Glomerular endothelial cell (primary cell): Measurements from ENCODE around the gene MYO5A. TPM values are rescaled to one million over a fixed set of nuclear protein-coding genes. Genes with fewer than 3 reads are reported as not detected.
"Not testable (repeated sequence)": the region's sequence is repeated elsewhere in the genome, so short reads cannot be mapped to it uniquely, and the experiment has no call there.

ENCODE experiments used
- DNase-seq: peaks from one replicate; pipeline ENCODE4 v3.0.0-alpha.2; 2011; ENCODE audit warnings: low read depth, low spot score; ENCODE audit errors: extremely low read depth
- total RNA-seq: library from RNA; depleted of rRNA; stranded (reverse); fragments of >200 nt; gene quantifications from 2 replicates; pipeline ENCODE4 v1.2.3, GENCODE V29; 2015

MYO5A gene
- total RNA-seq, 1 donor from 2014 or later: 70.9 TPM

DNA sequence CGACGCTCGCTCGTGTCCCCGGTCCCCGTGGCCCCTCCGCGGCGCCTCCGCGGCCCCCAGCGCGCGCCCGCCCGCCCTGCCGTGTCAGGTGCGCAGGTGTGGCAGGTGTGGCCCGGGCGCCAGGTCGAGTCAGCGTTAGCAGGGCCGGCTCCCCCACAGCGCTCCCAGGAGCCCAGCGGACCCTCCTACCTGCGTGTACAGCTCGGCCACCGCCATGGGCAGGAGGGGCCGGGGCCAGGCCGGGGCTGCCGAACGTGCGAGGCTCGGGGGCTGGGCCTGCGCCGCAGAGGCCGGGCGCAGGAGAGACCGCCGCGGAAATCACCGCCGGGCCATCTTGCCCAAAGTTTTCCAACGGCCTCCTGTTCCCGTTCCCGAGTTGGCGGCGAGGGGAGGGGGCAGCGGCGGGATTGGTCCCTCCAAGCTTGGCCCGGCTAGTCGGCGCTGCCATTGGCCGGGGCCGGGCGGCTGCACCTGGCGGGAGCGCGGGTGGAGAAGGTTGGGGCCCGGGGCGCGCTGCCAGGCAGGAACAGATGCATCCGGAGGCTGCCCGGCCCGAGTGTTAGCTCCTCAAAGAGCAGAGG is 233.2 kb downstream of the MYO5A start, which contains the start of gene MYO5C:
MYO5C (minus strand) TSS at position 384 of the 581 bp plus-strand sequence; CDS start at position 216, 168 bp downstream.
- DNase-seq: no peak

DNA sequence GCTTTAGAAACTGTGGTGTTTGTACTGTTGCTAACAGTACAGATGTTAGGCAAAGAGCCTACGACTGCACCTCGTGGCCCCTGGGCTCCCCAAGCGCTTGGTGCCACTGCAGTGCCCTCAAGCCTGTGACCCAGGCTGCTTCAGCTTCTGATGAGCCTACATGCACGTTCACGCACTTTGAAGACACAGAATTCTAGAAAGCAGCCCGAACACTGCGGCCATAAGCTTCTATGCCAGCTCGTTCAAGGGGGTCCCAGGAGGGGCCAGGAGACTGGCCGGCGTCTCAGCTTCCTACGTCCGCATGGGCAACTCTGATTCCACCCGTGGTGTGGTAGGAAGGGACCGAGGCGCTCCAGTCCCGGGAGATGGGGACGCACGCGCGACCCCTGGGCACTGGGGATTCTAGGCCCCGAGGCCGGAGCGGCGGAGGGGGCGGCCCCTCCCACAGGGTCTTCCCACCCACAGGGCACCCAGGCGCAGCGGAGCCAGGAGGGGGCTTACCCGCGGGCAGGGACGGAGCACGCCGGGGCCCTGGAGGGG is 233.7 kb downstream of the MYO5A start:
- DNase-seq: no peak

DNA sequence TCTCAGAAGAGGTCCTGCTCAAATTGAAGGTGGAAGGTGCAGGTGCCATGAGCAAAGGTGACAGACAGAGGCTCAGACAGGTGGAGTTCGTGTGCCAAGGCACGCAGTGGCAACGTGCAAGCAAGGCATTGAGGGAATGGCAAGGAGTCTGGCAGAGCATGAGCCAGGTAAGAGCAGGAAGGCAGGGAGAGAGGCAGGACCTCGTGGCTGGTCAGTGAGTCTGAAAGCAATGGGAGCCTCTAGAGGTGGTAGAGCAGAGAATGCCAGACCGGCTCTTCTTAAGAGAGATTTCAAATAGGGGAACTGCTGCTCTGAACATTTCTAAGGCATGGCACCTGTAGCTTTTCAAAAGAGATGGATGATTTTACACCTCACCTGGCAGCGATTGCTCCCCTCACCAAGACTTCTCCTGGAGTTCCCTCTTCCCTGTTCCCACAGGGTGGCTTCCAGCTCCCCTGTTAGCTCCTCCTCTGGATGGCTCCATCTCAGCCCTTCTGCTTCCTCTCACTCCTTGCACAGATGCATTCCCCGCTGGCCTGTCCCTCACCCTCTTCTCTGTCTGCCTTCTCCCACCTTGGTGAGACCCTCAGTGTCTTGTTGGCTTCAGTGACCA is 235.8 kb downstream of the MYO5A start:
- no peak for DNase-seq

DNA sequence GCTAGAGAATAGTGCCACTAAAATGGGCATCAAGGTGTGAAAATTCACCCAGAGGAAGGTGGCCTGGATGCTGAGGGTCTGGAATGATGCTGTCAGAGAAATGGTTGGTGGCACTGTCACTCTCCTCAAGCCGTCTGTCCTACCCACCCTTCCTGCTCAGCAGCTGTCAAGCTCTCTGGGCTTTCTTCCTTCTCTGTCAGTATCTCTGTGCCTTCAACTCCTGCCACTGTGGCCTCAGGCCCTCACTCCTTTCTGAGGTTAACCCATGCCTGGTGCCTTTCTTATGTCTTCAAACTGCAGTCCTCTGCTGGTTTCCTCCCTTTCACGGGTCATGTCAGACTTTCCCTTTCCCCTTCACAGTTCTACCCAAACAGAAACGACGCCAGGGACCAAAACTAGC is 237.5 kb downstream of the MYO5A start:
- DNase-seq: no peak

DNA sequence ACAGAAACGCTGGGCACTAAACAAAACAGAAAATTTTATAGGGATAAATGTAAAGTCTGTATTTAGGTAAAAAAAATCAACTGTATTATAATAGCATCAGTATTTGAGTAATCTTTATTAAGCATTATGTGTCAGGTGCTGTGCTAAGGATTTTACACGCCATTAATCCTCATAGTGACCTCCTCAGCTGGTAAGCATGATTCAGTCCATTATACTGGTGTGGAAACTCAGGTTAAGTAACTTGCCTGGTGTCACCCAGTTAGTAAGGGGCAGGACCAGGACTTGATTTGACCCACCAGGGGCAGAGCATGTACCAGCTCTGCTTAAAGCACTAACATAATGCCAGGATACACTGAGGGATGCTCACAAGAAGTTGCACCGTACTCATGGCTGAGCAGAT is 237.9 kb downstream of the MYO5A start:
- DNase-seq: no peak

DNA sequence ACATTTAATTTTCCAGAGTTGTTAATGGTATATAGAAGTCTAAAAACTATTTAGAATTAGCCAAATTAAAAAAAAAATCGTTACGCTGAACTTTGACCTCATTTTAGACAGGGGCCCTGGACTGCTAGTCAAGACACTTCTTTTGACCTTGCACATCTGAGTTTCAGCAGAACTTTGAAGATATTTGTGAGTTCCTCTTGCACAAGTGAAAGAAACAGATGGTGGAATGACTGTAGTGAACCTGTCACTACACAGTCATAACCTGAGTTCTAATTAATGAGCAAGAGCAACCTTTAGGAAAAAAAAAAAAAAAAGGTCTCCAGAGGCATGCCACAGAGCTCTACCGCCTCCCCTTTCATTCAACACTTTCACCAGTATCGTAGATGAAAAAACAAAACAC is 238.4 kb downstream of the MYO5A start:
- DNase-seq: no peak

DNA sequence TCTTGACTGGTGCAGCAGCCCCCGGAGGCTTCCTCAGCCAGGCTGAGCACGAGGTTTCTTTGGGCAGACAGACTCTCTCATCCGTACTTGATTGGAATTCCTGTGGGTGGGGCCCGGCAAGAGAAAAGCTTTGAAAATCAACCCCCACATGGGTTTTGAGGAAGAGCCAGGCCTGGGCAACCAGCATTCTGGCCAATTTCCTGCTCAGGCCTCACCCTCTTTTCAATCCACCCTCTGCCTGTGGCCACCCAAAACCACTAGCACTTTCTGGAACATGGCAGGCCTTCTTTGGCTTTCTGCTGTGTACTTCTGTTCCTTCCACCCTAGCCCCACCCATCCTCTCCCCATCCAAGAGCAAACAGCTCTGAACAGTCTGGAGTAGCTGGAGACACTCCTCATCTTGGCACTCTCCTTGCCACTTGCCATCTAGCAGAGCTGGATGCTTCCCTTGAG is 239.0 kb downstream of the MYO5A start:
- no peak for DNase-seq

DNA sequence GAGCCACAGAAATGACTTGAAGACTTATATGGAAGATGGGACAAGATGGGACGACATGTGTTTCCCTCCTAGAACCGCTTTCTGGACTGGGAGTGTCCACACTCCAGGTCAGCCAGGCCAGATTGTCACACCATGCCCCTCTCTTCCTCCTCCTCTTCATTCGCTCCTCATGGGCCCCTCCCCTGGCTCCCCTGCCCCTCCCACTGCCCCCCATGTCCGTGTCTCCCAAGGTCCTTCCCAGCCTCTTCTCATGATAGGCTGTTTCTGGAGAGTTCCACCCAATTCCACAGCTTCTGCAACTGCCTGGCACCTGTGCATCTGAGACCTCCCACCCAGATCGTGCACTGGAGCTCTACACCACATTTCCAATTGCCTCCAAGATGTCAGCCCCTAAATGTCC is 239.7 kb downstream of the MYO5A start:
- DNase-seq: no peak

DNA sequence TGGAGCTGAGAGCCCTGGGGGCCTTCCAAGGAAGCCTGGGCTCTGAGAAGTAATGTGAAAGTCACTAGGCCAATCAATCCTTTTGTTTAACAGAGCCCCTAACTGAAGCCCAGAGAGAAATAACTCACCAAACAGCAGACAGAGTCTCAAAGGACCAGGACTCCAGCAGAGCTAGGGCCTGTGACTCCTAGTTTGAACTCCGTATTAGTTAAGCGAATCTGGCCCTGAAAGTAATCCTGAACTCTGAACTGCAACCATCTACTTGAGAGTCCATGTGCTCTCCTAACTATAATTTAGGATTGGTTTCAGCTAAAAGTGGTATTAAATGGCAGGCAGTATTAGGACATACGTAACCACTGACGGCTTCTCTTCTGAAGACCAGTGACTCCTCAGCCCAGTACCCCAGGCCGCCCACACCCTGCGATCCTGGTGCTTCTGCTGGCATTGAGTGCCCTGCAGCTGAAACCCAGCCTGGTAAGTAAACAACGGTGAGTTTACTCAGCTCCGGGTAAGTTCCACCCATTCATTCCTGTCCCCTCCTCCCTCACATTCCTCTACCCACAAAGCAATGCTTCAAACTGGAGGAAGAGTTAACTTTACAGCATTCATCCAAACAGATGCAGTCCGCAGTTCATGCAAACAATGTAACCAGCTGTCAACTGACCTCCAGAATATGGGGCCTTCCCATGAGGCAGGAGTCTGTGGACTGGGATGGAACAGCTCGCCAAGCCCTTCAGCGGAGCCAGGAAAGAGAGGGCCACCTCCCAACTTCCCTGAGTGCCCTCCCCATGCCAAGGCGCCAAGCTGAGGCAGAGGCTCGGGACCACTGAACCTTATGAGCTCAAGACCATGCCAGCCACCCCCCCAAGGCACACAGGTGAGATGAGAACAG is 240.4 kb downstream of the MYO5A start:
- DNase-seq: no peak

DNA sequence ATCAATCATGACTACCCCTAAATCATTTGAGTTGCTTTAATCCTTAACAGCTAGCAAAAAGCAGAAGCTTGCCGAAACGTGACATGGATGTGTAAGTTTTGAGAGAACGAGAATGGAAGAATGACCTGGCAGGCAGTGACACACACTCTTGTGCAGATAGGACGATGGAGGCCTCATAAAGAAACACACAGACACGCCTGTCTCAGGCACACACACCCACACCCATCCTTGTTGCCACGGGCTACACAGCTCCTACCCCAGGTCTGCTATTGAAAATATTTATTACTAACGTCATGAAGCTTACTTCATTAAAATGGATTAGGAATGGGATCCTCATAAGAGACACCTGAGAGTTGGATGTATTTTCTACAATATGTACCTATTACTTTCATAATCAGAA is 241.6 kb downstream of the MYO5A start:
- DNase-seq: no peak

DNA sequence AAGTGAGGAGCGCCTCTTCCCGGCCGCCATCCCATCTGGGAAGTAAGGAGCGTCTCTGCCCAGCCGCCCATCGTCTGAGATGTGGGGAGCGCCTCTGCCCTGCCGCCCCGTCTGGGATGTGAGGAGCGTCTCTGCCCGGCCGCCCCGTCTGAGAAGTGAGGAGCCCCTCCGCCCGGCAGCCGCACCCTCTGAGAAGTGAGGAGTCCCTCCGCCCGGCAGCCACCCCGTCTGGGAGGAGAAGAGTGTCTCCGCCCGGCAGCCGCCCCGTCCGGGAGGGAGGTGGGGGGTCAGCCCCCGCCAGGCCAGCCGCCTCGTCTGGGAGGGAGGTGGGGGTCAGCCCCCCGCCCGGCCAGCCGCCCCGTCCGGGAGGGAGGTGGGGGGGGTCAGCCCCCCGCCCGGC is 242.7 kb downstream of the MYO5A start:
- DNase-seq: not testable (repeated sequence)

DNA sequence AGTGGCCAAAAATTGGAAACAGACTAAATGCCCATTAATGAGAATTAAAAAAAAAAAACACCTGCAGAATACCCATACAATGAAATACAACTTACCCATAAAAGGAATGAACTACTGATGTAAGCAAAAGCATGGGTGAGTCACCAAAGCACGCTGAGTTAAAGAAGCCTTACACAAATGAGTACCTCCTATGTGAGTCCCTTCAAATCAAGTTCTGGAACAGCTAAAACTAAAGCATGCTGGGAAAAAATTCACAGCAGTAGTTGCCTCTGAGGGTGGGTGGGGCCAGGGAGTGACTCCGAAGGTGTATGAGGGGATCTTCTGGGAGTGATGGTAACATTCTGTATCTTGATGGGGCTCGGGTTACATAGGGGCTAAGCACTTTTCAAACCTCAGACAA is 244.5 kb downstream of the MYO5A start:
- DNase-seq: no peak

DNA sequence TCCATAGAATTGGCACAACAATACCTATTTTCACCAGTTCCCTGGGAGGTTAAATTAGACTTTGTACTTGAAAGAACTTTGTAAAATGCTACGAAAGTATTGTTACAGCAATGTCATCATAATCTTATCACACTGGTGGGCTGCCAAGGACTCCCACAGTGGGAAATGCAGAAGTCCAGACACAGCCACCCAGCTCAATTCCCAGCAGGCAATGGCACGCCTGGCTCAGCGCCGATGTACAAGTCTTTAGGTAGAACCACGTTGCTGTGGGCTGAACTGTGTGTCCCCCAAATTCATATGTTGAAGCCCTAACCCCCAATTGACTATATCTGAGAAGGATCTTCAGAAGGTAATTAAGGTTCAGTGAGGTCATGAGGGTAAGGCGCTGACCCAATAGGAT is 245.4 kb downstream of the MYO5A start:
- no peak for DNase-seq

DNA sequence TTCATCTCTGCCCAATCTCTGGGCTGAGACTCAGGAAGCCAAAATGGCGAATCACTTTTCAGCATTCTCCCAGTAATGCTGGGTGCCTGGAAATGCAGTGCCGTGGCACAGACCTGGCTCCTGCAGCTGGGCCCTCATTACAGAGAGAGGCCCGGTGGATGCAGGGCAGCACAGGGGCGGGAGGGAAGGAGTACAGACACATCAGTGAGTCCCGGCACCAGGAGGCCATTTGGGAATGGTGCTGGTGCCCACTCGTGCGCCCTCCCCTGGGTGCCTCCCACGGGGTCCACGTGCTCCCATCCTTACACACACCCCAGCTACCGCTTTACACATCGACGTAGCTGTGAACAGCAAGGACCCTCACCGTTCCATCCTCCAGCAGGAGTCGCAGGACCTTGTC is 246.3 kb downstream of the MYO5A start:
- DNase-seq: no peak

DNA sequence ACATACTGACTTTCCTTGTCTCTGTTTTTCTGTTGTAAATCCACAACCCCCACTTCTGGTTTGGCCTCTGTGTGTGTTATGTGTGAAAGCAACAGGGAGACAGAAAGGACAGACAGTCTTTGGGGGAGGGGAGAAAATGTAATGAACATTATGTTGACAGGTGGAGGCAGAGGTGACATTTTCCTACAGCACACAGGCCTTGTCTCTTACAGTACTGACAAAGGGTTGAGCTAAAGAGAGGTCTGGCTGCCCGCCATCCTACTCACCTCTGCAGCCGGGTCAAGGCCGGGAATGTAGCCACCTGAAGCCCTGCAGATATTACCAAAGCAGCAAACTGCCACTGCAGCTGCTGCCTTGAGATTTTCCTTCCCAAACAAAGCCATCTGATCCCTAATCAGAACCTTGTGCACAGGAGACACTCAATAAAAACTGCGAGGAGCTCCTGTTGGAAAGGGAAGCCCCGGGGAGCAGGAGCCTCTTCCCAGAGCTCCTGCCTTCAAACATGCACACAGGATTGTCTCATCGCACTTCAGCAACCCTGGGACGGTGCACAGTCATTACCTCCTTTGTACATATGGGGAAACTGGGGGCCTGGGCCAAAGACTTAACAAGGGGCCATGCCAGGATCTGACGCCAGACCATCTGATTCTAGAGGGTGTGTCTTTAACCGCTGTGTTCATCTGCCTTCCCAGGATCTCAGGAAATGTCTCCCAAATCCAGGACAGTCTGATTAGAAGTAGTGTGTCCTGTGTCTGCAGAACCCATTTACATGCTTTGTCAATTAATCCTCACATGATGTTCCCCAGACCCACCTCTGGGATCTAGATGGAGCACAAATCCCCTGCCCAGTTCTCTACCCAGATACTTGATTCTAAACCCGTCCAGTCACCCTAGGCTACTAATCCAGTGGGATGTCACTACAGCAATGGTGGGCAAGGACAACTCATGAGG is 247.3 kb downstream of the MYO5A start:
- DNase-seq: no peak

DNA sequence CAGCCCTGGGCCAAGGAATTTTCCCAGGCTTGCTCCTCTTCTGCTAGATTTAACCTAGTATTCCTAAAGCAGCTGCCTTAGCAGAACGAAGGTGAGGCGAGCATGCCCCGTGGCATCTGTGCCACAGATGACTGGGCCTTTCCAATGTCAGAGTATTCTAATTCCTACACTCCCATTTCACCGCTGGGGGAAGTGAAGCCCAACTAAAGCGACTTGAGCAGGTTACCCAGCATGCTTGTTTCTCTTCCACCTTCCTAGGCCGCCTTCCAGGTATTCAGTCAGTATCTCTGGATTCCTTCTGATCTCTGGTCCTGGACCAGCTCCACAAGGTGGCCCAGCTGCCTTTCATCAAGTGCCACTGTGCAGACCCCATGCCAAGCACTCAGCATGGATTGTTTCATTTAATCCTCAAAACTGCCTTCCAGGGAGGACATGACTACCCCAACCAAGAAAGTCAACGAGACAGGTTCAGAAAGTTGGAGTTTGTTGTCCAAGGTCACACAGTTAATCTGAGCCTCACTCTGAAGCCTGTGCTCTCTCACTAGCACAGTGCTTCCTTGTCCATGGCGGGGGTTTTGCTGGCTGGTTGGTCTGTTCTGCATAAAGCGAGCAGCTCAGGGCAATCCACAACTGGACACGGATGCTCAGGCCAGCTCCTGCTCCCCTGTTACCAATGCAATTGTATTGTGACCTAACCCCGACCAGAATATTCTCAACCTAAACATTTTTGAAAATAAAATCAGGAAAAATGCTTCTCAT is 248.2 kb downstream of the MYO5A start:
- DNase-seq: no peak

DNA sequence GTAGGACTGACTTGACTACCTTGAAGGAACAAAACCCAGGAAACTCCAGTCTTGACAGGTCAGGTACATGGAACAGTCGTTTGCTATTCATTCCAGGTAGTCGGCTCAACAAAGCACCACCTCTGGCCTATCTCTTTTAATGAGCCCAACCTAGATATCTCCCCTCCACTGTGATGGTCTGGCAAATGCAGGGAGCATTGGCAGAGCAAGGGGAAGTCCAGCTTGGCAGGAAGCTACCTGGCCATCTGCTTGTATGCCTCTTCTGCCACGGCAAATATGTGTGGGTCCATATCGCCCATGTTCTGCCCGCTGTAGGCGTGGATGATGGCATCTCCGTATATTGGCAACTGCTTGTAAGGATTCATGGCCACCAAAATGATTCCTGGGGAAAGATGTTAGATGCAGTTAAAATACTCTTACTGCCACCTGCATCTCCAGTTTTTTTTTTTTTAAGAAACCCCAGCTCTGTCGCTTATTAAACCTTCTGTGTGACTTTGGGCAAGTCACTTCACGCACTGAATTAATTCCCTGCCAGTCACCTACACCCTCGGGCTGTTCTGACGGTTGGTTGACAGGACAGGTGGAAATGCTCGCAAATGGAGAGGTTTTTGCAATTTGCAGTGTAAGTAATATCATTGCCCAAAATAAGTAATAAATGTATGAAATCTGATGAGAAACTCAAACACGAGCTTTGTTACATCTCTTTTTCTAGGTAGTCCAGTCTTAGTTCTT is 249.9 kb downstream of the MYO5A start:
- DNase-seq: no peak

DNA sequence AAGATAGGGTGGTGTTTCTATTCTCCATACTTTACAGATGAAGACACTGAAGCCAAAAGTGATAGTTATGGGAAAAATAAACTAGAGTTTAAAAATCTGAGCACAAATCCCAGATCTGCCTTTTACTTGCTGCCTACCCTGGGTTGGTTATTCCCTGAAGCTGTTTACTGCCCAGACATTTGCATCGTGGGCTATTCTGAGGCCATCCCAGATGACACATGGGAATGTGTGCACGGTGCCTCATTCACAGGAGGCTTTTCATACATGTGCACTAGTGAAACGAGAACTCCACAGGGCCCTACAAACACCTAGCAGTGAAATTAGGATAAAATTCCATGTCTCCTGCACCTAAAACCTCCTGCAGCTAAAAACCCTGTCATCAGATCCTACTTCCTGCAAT is 250.5 kb downstream of the MYO5A start:
- DNase-seq: no peak

DNA sequence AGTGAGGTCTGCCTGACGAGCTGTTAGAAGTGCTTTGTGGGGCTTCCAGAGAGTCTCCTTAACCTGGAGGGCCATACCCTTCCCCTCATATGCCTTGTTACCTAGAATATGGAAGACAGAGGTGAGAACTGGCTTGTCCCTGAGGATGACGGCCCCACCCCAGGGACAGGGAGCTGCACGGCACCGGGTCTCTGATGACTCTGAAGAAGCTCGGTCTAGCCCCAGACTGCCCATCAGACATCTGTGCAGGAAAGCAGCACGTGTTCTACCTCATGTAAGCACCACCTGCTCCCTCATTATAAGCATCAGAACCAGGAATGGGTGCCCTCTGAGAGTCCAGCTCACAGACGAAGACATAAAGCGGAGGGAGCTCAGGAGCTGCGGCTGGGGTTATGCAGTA is 251.1 kb downstream of the MYO5A start:
- no peak for DNase-seq
